Ramos (cell line): ENCODE measurements around the gene RPS6KB2.

Experiments
- in situ Hi-C: fragments of 300-500 bp; cut with MboI; formaldehyde crosslinking; loops from one replicate; pipeline ENCODE4 v1.14.3; 2022; ENCODE audit warnings: low sequenced_read_pairs; ENCODE audit not compliant: unreplicated experiment

RPS6KB2 gene

GRCh38 chr11:67482827-67483798 is 54.8 kb downstream of the RPS6KB2 start, which contains the start of gene AIP:
Gene AIP, plus strand, starts transcription at chr11:67483026. Its CDS starts 133 bp downstream, at chr11:67483159.
- in situ Hi-C loops: loop anchor here (10.0 kb wide), 1 partner anchor 198 kb away; the partner anchor contains the start of gene ANKRD13D

GRCh38 chr11:67483831-67484665 is 55.8 kb downstream of the RPS6KB2 start:
- in situ Hi-C loops: loop anchor here (10.0 kb wide), 1 partner anchor 199 kb away; the partner anchor contains the start of gene ANKRD13D

- in situ Hi-C loops: loop anchor here (10.0 kb wide), 1 partner anchor 200 kb away; the partner anchor contains the start of gene ANKRD13D
Observed at GRCh38 chr11:67484847-67485311, 56.6 kb downstream of the RPS6KB2 start.
